HG02759 (cell line): ENCODE data around the gene SLC16A7.

Experiments used
- ATAC-seq: cut with Tn5 transposase; IDR thresholded peaks from one replicate; pipeline ENCODE4 v1.9.1; 2021; ENCODE audit warnings: mild to moderate bottlenecking, moderate library complexity; ENCODE audit not compliant: unreplicated experiment

Gene SLC16A7

GRCh38 chr12:59664495-59664894, 68.7 kb downstream of the SLC16A7 start:
- no peak for ATAC-seq

GRCh38 chr12:59665701-59666100, 69.9 kb downstream of the SLC16A7 start:
- no peak for ATAC-seq

- ATAC-seq, result no peak
Observed at GRCh38 chr12:59668674-59669073, 72.8 kb downstream of the SLC16A7 start.

- ATAC-seq, result no peak
Observed at GRCh38 chr12:59672273-59672672, 76.4 kb downstream of the SLC16A7 start.

GRCh38 chr12:59675461-59675860, 79.6 kb downstream of the SLC16A7 start:
- ATAC-seq, result no peak

GRCh38 chr12:59677857-59678256, 82.0 kb downstream of the SLC16A7 start:
- no peak for ATAC-seq

GRCh38 chr12:59678759-59679411, 83.1 kb downstream of the SLC16A7 start:
- no peak for ATAC-seq

GRCh38 chr12:59689776-59690175, 93.9 kb downstream of the SLC16A7 start:
- ATAC-seq, result no peak

GRCh38 chr12:59695379-59695778, 99.5 kb downstream of the SLC16A7 start:
- ATAC-seq, result no peak

- no peak for ATAC-seq
Observed at GRCh38 chr12:59698600-59698999, 102.8 kb downstream of the SLC16A7 start.

- no peak for ATAC-seq
Observed at GRCh38 chr12:59699421-59700152, 103.8 kb downstream of the SLC16A7 start.

GRCh38 chr12:59700153-59700450, 104.3 kb downstream of the SLC16A7 start:
- ATAC-seq, result no peak

- ATAC-seq, result no peak
Observed at GRCh38 chr12:59708064-59708463, 112.2 kb downstream of the SLC16A7 start.

- ATAC-seq, result no peak
Observed at GRCh38 chr12:59708484-59708883, 112.7 kb downstream of the SLC16A7 start.

- no peak for ATAC-seq
Observed at GRCh38 chr12:59710004-59710628, 114.3 kb downstream of the SLC16A7 start.

GRCh38 chr12:59710964-59711363, 115.1 kb downstream of the SLC16A7 start:
- ATAC-seq, result no peak

- ATAC-seq, result no peak
Observed at GRCh38 chr12:59715434-59715833, 119.6 kb downstream of the SLC16A7 start.

GRCh38 chr12:59716043-59716442, 120.2 kb downstream of the SLC16A7 start:
- no peak for ATAC-seq

GRCh38 chr12:59717436-59717835, 121.6 kb downstream of the SLC16A7 start:
- no peak for ATAC-seq

- ATAC-seq, result no peak
Observed at GRCh38 chr12:59719701-59720100, 123.9 kb downstream of the SLC16A7 start.

- ATAC-seq, result no peak
Observed at GRCh38 chr12:59723520-59723919, 127.7 kb downstream of the SLC16A7 start.

GRCh38 chr12:59724011-59724695, 128.3 kb downstream of the SLC16A7 start:
- no peak for ATAC-seq
